HG03558 (cell line): ENCODE data around the gene LTB4R.
"Not testable (repeated sequence)": the region's sequence is repeated elsewhere in the genome, so short reads cannot be mapped to it uniquely, and the experiment has no call there.

Experiments
- ATAC-seq: cut with Tn5 transposase; IDR thresholded peaks from one replicate; pipeline ENCODE4 v1.9.1; 2021; ENCODE audit warnings: moderate number of reproducible peaks; ENCODE audit not compliant: unreplicated experiment; ENCODE audit errors: extremely low read depth

LTB4R gene

DNA sequence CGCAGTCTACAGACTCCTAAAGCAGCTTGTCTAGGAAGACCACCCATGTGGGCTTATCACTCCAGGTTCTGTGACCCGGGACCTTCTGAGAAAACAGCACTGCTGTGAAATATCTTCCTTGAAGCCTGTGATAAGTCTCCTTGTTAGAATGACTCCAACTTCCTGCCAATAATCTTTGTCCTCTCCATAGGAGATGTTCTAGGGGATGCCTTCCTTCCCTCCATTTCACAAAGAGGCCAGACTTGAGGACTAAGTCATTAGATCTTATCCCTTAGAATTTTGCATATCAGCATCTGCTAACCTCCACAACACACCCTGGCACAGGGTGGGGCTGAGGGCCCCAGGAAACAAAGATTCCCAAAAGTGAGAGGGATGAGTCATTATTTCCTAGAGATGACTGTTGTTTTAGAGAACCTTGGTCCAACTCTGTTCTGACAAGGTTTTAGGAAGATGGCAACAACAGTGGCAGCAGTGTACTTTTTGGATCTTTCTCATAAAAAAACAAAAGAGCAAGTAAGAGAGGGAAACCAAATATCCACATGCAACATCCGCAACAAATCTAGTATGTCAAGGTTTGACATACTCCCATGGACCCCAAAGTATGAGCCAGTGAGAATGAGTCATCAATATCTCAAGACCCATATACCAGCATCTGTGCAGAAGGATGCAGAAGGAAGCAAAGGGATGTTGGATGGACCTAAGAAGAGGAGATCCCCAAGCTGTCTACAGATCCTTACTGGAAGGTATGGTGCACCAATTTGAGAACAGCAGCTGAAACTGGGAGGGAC, 6.0 kb downstream of the LTB4R start:
- no peak for ATAC-seq

DNA sequence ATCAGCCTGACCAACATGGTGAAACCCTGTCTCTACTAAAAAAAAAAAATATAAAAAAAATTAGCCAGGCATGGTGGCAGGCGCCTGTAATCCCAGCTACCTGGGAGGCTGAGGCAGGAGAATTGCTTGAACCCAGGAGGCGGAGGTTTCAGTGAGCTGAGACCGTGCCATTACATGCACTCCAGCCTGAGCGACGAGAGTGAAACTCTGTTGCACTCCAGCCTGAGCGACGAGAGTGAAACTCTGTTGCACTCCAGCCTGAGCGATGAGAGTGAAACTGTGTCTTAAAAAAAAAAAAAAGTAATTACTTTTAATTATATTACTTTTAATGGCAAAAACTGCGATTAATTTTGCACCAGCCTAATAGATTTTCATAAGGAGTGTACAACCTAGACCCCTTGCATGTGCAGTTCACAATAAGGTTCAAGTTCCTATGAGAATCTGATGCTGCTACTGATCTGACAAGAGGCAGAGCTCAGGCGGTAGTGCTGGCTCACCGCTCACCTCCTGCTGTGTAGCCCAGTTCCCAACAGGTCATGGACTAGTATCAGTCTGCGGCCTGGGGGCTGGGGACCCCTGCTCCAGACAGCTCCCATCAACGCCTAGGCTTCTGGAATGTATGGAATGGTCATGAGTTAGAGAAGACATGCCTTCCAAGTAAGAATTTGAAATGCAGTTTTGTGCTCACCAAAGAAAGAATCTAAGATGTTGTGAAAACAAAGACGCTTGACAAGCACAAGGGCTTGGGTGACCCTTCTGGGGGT, 10.1 kb downstream of the LTB4R start:
- no peak for ATAC-seq

DNA sequence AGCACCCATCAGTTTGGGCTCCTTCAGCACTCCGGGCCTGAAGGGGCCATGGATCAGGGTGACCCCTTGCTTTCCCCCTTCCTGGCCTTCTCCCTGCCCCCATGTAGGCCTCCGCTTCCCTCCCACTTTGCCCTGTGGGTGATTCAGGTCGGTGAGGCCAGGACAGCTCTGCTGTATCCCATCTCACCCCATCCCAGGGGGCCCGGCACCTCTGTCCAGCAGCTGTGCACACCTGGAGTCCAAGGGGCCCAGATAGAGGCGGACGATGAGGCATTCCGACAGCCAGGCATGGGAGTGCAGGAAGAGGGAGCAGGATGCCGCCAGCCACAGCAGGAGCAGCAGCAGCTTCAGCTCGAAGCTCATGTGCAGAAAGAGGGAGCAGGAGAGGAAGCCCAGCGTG, 11.4 kb downstream of the LTB4R start:
- ATAC-seq = no peak

DNA sequence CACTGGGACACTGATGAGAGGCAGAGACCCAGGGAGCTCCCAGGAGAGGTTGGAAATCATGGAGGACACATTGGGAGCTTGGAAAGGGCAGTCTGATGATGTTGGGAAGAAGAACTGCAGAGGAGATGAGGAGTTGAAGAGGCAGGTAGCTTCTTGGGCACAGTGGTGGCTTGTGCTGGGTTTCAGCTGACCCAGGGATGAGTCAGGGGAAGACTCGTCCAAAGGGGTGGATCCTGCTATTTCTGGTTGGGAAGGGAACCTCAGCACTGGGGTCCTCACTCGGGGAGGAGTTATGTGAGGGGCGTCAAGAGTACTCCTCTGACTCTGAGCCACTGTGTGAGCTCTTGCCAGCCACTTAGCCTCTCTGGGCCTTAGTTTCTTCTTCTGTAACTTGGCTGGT, 12.0 kb downstream of the LTB4R start:
- no peak for ATAC-seq

DNA sequence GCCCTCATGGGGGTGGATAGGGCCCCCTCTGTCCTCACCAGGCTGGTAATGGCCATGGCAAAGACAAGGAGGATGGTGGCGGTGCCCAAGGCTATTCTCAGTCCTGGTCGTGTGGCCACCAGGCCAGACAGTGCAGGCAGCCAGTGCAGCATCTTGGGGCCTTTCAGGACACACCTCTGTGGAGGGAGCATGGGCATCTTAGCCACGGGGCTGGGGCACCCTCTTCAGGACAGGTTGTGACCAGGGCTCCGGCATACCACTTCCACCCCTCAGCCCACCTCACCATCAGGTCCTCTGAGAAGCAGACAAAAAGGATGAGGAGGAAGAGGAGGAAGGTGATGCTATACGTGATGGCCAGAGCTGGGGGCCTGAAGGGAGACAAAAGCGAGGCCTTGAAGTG, 12.7 kb downstream of the LTB4R start:
- no peak for ATAC-seq

DNA sequence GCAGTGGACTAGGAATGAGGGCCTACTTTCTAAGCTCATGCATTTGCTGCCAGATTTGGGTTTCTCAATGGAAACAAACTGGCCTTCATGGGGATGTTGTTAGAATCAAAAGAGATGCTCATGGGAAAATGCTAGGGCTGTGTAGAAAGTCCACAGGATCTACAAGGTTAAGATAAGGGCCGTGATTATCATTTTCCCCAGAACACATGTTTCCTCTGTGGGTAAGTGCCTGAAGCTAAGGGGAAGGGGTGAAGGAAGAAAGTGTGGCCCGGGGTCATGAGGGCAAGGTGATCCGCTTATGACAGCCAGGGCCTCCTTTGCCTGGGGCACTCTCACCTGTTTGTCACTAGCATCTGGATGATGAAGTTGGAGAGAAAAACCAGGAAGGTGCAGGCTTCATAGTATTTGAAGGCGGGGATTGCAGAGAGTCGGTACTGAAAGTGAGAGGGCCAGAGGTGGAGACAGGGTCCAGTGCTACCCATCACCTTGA, 13.8 kb downstream of the LTB4R start:
- ATAC-seq = no peak

DNA sequence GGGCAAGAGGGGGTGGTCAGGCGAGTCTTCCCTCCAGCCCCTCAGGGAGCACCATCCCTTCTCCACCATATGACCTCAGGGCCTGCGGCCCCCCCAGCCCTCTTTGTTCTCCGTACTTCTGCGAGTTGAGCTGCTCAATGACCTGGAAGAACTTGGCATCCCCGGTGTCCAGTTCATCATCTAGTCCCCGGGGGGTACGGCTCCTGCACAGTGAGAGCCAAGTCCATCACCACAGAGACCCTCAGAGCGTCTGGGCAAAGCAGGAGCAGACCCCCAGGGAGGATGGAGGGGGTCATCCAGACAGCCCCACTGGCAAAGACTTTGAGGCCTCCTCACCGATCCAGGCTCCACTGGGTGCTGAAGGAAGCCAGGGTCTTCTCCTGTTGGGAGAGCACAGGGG, 14.7 kb downstream of the LTB4R start:
- ATAC-seq = no peak

DNA sequence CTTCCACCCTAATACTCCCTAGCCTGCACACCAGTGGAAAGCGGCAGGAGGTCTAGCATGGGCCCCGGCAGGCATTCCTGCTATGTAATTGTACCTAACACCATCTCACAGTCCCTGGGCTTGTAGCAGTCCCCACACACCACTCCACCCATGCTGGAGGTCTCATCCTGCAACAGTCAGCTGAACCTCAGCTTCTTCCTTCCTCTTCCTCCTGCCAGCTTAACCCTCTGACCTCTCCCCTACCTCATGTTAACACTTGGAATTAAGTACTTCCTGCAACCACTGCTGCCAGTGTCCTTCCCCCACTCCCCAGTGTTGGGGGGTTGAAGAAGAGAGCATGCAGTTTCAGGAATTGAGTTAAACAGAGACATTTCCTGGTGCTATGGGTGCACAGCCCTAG, 16.0 kb downstream of the LTB4R start:
- ATAC-seq = no peak

DNA sequence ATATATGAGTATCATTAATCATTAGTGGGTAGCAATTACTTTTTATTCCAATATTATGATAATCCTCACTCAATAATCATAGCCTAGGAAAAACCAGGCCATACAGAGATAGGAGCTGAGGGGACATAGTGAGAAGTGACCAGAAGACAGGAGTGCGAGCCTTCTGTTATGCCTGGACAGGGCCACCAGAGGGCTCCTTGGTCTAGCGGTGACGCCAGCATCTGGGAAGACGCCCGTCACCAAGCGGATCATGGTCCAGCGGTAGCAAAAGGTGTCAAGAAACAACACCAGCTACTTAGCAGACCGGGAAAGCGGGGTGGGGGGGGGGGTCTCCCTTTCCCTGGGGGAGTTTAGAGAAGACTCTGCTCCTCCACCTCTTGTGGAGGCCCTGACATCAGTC, 16.6 kb downstream of the LTB4R start:
- ATAC-seq = not testable (repeated sequence)

DNA sequence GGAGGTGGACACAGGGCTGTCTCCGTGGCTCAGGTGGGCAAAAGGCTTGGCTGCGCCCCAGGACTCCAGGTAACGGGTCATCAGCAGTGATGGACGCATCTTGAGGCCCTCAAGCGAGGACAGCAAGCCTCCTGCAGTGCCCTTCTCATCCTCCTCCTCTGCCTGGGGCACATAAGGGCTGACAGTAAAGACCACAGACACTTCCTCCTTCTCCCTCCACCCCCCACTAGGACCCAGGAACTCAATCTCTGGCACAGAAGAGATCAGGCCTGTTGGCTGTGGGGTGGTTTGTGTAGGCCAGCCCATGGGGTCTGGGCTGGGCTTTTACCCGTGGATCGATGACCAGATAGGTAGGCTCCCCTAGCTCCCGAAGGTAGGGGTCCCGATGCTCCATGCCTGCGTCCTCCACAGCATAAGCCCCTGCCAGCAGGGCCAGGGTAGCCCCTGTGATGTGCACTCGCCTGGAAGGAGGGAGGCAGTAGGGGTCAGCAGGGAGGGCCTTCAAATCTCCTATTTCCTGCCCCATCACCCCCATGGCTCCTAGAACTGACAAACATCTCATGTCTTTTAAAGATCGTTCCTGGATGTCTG, 17.9 kb downstream of the LTB4R start:
- ATAC-seq = no peak

DNA sequence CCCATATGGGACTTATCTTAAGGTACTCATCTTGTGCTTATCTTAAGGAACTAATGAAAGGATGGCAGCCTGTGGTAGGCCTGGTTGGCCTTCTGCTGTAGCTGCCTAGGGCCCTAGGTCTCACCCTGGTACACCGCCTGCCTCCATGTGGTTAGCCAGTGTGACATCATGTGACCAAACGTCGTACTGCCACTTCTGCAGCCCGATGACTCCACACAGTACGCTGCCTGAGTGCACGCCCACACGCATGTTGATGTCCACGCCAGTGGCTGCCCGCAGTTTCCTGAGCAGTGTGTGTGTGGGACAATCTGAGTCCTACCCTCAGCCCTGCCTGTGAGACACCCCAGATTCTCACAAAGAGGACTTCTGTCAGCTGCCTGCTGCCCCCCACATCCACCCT, 18.4 kb downstream of the LTB4R start:
- ATAC-seq = no peak

DNA sequence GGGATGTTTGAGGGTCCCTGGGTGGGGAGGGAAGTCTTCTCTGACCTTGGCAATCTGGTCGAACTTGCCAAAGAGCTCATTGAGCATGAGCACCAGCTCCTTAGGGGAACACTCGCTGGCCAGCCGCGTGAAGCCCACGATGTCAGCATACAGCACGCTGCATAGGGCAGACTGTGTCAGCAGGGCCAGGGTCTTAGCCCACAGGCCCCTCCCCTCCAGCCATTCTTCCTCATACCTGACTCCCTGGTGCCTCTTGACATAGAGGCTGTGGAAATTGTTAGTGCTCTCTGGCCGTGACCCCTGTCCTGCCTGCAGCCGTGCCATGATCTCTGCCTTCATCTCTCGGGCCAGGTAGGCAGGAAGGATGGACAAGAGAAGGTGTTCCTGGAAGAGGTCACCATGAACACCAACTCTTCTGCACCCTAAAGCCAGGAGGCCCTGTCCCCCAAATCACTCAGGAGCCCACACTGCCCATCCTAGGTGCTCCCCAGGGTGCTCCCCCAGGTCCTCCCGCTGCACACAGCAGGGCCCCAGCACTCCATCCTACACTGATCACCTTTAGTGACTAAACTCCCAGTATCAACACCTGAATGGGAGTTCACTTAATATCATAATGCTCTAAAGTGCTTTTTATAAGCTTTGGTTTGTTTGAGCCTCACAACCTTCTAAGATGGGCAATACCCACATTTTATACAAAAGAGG, 19.8 kb downstream of the LTB4R start:
- no peak for ATAC-seq

DNA sequence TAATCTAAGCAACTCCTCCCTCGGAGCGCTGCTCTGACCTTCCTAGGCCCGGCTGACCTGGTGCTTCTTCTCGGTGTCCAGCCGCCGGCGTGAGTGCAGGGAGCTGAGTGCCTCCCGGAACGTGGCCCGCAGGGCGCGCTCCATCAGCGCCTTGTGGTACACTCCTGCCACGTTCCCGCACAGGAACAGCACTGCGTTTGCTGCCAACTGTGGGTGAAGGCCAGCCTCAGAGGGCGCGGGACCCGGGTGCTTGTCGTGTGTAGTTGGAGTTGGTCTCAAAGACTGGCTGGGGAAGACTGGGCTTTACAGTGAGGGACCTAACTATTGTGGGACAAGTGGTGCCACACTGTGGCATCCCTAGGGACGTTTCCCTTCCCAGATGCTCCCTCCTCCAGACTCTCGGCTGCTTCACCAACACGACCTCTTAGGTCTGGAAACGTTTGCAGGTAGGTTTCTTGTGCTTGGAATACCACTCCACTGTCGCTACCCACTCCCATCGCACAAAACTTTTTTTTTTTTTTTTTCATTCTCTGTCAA, 20.5 kb downstream of the LTB4R start:
- ATAC-seq = no peak

DNA sequence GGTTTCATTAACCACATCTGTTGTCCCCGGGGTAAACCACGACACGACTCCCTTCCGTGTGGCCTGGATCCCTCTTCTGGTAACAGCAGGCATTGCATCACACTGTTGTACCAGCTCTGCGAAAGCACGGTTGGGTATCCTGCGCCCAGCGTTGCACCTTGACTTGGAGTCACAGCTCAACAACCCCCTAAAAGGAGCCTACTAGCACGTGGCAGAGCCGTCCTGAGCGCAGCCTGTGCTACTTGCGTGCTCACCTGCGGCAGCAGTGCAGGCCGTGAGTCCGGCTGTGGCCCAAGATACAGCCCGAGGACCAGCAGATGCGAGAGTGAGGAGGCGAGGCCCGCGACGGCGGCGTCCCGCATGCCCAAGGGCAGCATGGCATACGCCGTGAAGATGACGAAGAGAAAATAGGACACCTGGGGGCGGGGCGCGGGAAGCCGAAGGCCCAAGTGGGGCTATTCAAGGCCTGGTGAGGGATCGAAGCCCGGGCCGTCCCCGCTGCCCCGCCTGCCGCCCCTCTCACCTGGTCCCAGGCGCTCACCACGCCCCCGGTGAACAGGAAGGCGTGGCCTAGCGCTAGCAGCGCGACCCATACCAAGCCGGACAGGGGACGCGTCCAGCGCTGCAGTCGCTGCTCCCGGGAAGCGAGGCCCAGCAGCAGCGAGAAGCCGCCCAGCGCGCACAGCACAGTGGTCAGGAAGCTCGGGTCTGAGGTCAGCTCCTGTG, 21.1 kb downstream of the LTB4R start:
- ATAC-seq = peak; percentile 54

DNA sequence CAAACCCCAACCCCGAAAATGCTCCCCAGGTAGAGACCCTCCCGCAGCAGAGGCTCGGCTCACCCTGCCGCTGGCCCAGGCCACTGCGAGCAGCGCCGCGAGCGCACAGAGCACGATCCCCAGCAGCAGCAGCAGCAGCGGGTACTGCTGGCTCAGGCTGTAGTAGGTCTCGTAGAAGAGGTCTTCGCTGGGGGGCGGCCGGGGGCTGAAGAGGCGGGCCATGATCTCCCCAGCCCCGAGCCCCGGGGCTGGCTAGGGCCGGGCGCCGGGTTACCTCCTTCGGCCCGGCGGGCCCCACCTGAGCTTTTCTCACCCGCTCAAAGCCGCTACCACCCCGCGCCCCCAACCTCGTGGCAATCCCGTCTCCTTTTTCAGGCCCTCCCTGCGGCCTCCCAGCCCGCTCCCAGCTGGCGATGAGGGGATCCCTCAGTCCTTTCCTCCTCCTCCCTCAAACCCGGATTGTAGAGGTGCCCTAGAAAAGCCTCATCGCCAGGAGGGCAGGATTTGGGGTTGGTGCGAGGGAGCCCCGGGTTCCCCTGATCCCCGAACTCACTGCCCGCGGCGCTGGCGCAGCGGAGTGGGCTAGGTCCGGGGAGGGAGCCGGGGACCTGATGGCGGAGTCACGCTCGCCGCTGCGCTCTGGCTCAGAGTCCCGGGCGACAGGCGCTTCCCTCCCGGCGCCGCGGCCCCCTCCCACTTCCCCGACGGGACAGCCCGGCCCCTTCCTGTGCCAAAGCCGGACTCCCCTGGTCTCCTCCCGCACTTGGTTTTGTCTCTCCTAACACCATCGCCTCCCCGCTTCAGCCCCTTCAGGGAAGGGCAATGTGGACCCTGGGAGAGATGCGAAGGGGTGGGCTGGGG, 23.4 kb downstream of the LTB4R start, which contains the start of gene ADCY4:
Gene ADCY4 (minus strand): TSS at position 641 of the 861 bp plus-strand sequence. CDS start 419 bp downstream, at position 222.
- ATAC-seq = no peak

DNA sequence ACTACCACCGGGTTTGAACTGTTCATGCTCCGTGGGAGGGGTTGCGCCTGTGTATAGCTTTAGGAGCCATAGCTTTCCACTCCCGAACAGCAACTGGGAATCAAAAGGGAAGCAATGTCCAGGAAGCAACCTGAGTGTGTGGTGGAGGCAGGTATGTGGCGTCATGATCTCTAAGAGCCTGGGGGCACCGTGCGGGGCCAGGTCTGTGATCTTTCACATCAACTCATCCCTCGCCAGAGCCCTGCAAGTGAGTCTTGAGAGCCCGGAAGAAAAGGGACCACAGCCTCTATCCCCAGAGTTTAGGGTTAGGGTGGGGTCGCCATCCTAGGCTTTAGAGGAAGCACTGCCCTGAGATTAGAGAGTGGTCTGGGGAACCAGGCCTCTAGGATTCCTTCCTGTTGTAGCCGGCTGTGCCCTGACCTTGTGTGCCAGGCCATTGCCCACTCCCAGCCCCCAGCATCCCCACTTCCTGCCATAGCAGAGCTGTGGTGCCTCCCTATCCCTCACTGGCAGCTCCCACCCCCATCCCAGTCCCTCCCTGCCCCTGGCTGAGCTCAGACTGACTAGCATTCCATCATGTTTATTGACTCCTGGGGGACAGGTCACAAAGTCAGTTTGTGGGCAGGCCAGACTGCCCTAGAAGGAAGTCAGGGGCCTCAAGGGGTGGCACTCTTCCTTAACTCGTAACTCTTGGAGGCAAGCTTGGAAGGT, 24.3 kb downstream of the LTB4R start:
- no peak for ATAC-seq

DNA sequence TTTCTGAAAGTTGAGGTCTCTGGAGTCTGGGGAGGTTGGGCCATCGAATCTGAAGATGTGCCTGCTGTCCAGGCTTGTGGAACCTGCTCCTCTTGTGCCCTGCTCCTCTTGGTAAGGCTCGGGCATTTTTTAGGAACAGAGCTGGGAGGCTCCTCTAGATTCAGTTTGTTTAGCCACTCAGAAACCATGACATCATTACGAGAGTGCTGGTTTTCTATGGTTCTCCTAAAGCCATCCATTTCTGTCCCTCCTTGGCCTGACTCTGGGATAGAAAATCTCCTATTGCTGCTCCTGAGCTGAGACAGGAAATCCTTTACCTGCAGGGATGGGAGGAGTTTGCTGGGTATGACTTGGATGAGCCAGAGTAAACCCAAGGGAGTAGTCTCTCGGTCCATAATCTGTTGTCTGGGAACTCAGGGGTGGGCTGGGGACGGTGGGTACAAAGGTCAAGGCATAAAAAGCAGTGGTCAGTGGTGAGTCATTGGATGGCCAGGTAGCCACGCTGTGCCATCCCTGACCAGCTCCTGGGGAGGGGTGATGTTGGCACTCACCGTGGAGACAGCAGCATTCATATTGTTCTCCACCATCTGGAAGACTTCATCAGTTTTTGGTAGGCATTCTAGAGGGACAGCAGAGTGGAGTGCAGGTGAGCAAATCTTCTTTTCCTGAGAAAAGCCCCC, 26.0 kb downstream of the LTB4R start:
- ATAC-seq = no peak

DNA sequence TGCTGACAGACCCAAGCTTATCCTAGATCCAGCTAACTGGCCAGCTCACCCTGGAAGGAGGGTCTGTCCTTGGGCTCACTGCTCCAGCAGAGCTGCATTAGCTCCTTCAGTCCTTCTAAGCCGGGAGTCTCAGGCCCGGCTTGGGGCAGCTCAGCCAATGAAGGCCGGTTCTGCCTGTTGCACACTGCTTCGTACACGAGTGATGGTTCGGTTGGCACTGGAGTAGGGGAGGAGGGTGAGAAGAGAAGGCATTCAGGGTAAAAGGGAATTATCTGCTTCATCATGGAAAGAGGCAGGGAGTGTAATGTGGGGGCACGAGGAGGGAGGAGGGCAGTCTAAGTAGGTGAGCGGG, 26.5 kb downstream of the LTB4R start:
- no peak for ATAC-seq
